Neural cell (in vitro differentiated cells): ENCODE measurements around the gene PCDHB6. TPM values are rescaled to one million over a fixed set of nuclear protein-coding genes. Genes with fewer than 3 reads are reported as not detected.

Experiments
- H2AFZ ChIP-seq: fragments of 200-600, 300-800 bp; sonication (generic), shearing (Covaris generic); 2 replicates; pipeline ENCODE4 v1.6.0; 2014; ENCODE audit warnings: low read depth, mild to moderate bottlenecking, antibody characterized with exemption, low read length, moderate library complexity
- H3F3A ChIP-seq: fragments of 200-600 bp; shearing (Covaris generic); 2 replicates; pipeline ENCODE4 v1.6.1; 2016; ENCODE audit warnings: mild to moderate bottlenecking, moderate library complexity, mixed read lengths, antibody characterized with exemption, low read length; ENCODE audit not compliant: insufficient read depth, poor library complexity, severe bottlenecking
- H3K27ac ChIP-seq: fragments of 200-600, 300-800 bp; sonication (generic), shearing (Covaris generic); 2 replicates; pipeline ENCODE4 v1.5.1; 2014; ENCODE audit warnings: mild to moderate bottlenecking, low read length, moderate library complexity
- H3K27me3 ChIP-seq: fragments of 300-800, 200-600 bp; sonication (generic), shearing (Covaris generic); 2 replicates; pipeline ENCODE4 v1.6.0; 2014; ENCODE audit warnings: mild to moderate bottlenecking, low read depth, low read length, moderate library complexity; ENCODE audit not compliant: insufficient read depth
- H3K36me3 ChIP-seq: fragments of 300-800, 200-600 bp; sonication (generic), shearing (Covaris generic); 2 replicates; pipeline ENCODE4 v1.5.1; 2014; ENCODE audit warnings: mild to moderate bottlenecking, antibody characterized with exemption, low read length, moderate library complexity; ENCODE audit not compliant: insufficient read depth
- H3K4me2 ChIP-seq: fragments of 300-800, 200-600 bp; sonication (generic), shearing (Covaris generic); 2 replicates; pipeline ENCODE4 v1.6.0; 2014; ENCODE audit warnings: mild to moderate bottlenecking, low read length
- H3K4me3 ChIP-seq: fragments of 300-800, 200-600 bp; sonication (generic), shearing (Covaris generic); 2 replicates; pipeline ENCODE4 v1.5.1; 2014; ENCODE audit warnings: mild to moderate bottlenecking, low read length, moderate library complexity
- H3K79me2 ChIP-seq: fragments of 200-600 bp; shearing (Covaris generic); replicated peaks from 2 replicates; pipeline ENCODE4 v1.6.0; 2014; ENCODE audit warnings: mild to moderate bottlenecking, low read length, moderate library complexity; ENCODE audit not compliant: insufficient read depth
- H3K9ac ChIP-seq: fragments of 300-800, 200-600 bp; sonication (generic), shearing (Covaris generic); 2 replicates; pipeline ENCODE4 v1.6.1; 2016; ENCODE audit warnings: mild to moderate bottlenecking, low read length, mixed read lengths
- H3K9me2 ChIP-seq: fragments of 200-600 bp; shearing (Covaris generic); 2 replicates; pipeline ENCODE4 v1.6.1; 2016; ENCODE audit warnings: mild to moderate bottlenecking, low read length, mixed read lengths; ENCODE audit not compliant: insufficient read depth
- H3K9me3 ChIP-seq: fragments of 200-600, 300-800 bp; sonication (generic), shearing (Covaris generic); 2 replicates; pipeline ENCODE4 v1.6.1; 2016; ENCODE audit warnings: mild to moderate bottlenecking, mixed run types, low read length, moderate library complexity, mixed read lengths
- H4K20me1 ChIP-seq: fragments of 200-600 bp; shearing (Covaris generic); 2 replicates; pipeline ENCODE4 v1.6.1; 2016; ENCODE audit warnings: mild to moderate bottlenecking, mixed run types; ENCODE audit not compliant: insufficient read depth
- EP300 ChIP-seq: fragments of 450-650 bp; conservative IDR thresholded peaks from 2 replicates; pipeline ENCODE4 v1.6.1; 2014; ENCODE audit warnings: antibody characterized with exemption, mild to moderate bottlenecking, moderate library complexity; ENCODE audit not compliant: poor library complexity, severe bottlenecking
- EZH2 ChIP-seq: fragments of 200-600, 300-800 bp; shearing (Covaris generic), sonication (generic); IDR thresholded peaks from 2 replicates; pipeline ENCODE4 v1.6.1; 2014; ENCODE audit warnings: antibody characterized with exemption, low read length, borderline replicate concordance, mild to moderate bottlenecking; ENCODE audit not compliant: insufficient read depth, poor library complexity, severe bottlenecking
- MXI1 ChIP-seq: fragments of 450-650 bp; conservative IDR thresholded peaks from 2 replicates; pipeline ENCODE4 v1.6.1; 2014; ENCODE audit warnings: antibody characterized with exemption, mild to moderate bottlenecking; ENCODE audit not compliant: poor library complexity, severe bottlenecking
- POLR2AphosphoS5 ChIP-seq: IDR thresholded peaks from 2 replicates; pipeline ENCODE4 v1.6.1; 2012
- RAD21 ChIP-seq: fragments of 450-650 bp; conservative IDR thresholded peaks from 2 replicates; pipeline ENCODE4 v1.6.1; 2014; ENCODE audit warnings: antibody characterized with exemption, mild to moderate bottlenecking, moderate library complexity
- SMC3 ChIP-seq: fragments of 450-650 bp; conservative IDR thresholded peaks from 2 replicates; pipeline ENCODE4 v1.6.1; 2014; ENCODE audit warnings: antibody characterized with exemption, mild to moderate bottlenecking, moderate library complexity; ENCODE audit not compliant: poor library complexity
- TAF1 ChIP-seq: IDR thresholded peaks from 2 replicates; pipeline ENCODE4 v1.6.1; 2012; ENCODE audit warnings: low read depth
- polyA minus RNA-seq: library from RNA; depleted of rRNA, polyadenylated mRNA; stranded (reverse); fragments of >200 nt; gene quantifications from 2 replicates; pipeline ENCODE4 v1.2.3, GENCODE V29; 2014
- polyA plus RNA-seq: library from polyadenylated mRNA; depleted of rRNA; stranded (reverse); fragments of >200 nt; gene quantifications from 2 replicates; pipeline ENCODE4 v1.2.3, GENCODE V29; 2014
- TF ChIP-seq, protein P1 (sequence below): IDR thresholded peaks from 2 replicates; pipeline ENCODE4 v1.6.1; 2012; ENCODE audit warnings: borderline replicate concordance
- TF ChIP-seq, protein P2 (sequence below): fragments of 450-650 bp; IDR thresholded peaks from 2 replicates; pipeline ENCODE4 v1.5.1; 2014; ENCODE audit warnings: antibody characterized with exemption, mild to moderate bottlenecking, moderate library complexity; ENCODE audit not compliant: poor library complexity, severe bottlenecking

Gene PCDHB6
- polyA plus RNA-seq (1.6 and 1.7 TPM in 2 replicates), polyA minus RNA-seq (8.8 and 12.2 TPM in 2 replicates)

DNA sequence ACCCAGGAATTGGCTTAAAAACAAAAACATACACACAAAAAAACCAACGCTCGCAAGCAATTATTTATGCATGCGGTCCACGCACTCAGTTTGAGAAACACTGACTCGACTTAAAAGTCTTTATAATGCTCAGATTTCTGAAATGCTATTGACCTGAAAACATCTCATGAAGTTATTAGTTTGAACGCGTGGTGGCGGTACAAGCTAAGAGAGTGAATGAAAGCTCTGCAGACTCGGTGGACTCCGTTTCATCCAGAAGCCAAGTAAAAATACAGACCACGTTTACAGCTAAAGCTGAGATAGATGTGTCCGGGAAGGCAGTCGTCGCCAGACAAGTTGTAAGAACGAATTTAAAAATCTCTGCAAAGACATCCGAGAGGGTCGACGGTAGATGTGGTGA is at the start of gene PCDHB6:
Gene PCDHB6 (plus strand): TSS at position 246 of the 400 bp plus-strand sequence. CDS start 201 bp downstream, outside the sequence.
- Histone ChIP-seq H3K9me3 (peaks cover 14% of the 10 kb centered on the region), H3K4me2 (no peak within 1 kb of the TSS), H3K9me2 (no peaks in the 10 kb centered on the region), H3K27ac (no peak within 1 kb of the TSS), H3K9ac (no peak within 1 kb of the TSS), H3K36me3 (peaks cover 11% of the 10 kb centered on the region), H4K20me1 (no peaks in the 10 kb centered on the region), H3K79me2 (no peaks in the 10 kb centered on the region), H3K4me3 (no peak within 1 kb of the TSS), H3K27me3 (no peaks in the 10 kb centered on the region), H2AFZ (no peak within 1 kb of the TSS), H3F3A (no peaks in the 10 kb centered on the region)
- TF ChIP-seq SMC3 (no peak), TAF1 (no peak), MXI1 (no peak), EZH2 (no peak), POLR2AphosphoS5 (no peak), RAD21 (no peak), EP300 (no peak)
- TF ChIP-seq, protein P1, sequence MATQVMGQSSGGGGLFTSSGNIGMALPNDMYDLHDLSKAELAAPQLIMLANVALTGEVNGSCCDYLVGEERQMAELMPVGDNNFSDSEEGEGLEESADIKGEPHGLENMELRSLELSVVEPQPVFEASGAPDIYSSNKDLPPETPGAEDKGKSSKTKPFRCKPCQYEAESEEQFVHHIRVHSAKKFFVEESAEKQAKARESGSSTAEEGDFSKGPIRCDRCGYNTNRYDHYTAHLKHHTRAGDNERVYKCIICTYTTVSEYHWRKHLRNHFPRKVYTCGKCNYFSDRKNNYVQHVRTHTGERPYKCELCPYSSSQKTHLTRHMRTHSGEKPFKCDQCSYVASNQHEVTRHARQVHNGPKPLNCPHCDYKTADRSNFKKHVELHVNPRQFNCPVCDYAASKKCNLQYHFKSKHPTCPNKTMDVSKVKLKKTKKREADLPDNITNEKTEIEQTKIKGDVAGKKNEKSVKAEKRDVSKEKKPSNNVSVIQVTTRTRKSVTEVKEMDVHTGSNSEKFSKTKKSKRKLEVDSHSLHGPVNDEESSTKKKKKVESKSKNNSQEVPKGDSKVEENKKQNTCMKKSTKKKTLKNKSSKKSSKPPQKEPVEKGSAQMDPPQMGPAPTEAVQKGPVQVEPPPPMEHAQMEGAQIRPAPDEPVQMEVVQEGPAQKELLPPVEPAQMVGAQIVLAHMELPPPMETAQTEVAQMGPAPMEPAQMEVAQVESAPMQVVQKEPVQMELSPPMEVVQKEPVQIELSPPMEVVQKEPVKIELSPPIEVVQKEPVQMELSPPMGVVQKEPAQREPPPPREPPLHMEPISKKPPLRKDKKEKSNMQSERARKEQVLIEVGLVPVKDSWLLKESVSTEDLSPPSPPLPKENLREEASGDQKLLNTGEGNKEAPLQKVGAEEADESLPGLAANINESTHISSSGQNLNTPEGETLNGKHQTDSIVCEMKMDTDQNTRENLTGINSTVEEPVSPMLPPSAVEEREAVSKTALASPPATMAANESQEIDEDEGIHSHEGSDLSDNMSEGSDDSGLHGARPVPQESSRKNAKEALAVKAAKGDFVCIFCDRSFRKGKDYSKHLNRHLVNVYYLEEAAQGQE: no peak
- TF ChIP-seq, protein P2, sequence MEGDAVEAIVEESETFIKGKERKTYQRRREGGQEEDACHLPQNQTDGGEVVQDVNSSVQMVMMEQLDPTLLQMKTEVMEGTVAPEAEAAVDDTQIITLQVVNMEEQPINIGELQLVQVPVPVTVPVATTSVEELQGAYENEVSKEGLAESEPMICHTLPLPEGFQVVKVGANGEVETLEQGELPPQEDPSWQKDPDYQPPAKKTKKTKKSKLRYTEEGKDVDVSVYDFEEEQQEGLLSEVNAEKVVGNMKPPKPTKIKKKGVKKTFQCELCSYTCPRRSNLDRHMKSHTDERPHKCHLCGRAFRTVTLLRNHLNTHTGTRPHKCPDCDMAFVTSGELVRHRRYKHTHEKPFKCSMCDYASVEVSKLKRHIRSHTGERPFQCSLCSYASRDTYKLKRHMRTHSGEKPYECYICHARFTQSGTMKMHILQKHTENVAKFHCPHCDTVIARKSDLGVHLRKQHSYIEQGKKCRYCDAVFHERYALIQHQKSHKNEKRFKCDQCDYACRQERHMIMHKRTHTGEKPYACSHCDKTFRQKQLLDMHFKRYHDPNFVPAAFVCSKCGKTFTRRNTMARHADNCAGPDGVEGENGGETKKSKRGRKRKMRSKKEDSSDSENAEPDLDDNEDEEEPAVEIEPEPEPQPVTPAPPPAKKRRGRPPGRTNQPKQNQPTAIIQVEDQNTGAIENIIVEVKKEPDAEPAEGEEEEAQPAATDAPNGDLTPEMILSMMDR: no peak

DNA sequence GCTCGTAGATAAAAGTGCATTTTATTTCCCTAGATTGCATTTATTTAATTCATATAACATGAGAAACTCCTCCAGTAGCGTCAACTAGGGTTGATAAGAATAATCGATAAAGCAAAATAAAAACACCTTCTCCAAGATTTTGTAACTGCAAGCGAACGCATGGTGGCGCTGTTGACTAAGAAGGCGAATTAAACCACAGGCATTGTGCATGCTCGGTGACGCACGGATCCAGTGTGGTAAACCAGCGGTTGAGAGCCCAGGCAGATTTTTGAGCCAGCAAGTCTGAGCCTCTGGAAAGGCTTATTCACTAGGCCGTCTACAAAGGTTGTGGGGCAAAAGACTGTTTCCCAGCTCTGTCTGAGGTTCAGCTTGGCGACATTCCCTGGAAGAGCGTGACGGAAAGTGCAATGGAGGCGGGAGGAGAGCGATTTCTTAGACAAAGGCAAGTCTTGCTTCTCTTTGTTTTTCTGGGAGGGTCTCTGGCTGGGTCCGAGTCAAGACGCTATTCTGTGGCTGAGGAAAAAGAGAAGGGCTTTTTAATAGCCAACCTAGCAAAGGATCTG is 49.5 kb upstream of the PCDHB6 start, which contains the start of gene PCDHB3:
Gene PCDHB3 (plus strand): TSS at position 231 of the 563 bp plus-strand sequence. CDS start 177 bp downstream, at position 408.
- Histone ChIP-seq H3K9me2 (no peaks in the 10 kb centered on the region), H3K9ac (no peak within 1 kb of the TSS), H4K20me1 (no peaks in the 10 kb centered on the region), H2AFZ (no peak within 1 kb of the TSS), H3F3A (peaks cover 2% of the 10 kb centered on the region), H3K9me3 (peaks cover 47% of the 10 kb centered on the region), H3K27ac (no peak within 1 kb of the TSS), H3K79me2 (peaks cover 65% of the 10 kb centered on the region), H3K36me3 (peaks cover 45% of the 10 kb centered on the region), H3K4me2 (peak within 1 kb of the TSS; percentile 3), H3K27me3 (no peaks in the 10 kb centered on the region), H3K4me3 (peak within 1 kb of the TSS; percentile 49)
- TF ChIP-seq MXI1 (no peak), EZH2 (no peak), SMC3 (no peak), EP300 (no peak), POLR2AphosphoS5 (no peak), RAD21 (no peak), TAF1 (no peak)
- TF ChIP-seq, protein P1: no peak
- TF ChIP-seq, protein P2: no peak
